Thyroid gland (tissue), 4 donors: ENCODE data around the gene DAAM2.

Experiments
- CTCF ChIP-seq, 6 experiments: fragments of 200-600 bp in 3 of 6; fragments of 450-650 bp in 3 of 6; sonication (generic) in 3 of 6; IDR thresholded peaks; one replicate each; pipeline ENCODE4 v1.5.1; 2016 to 2019; ENCODE audit warnings: antibody characterized with exemption in 6 of 6, mild to moderate bottlenecking in 2 of 6, inconsistent platforms in 1 of 6, moderate library complexity in 1 of 6
- POLR2A ChIP-seq, 2 donors: fragments of 450-650 bp; IDR thresholded peaks; one replicate each; pipeline ENCODE4 v1.6.1; 2017; ENCODE audit warnings: antibody characterized with exemption in 2 of 2, mild to moderate bottlenecking in 2 of 2, moderate library complexity in 1 of 2

- TF ChIP-seq CTCF (IDR thresholded peaks at IDR 0.05) (no peak), POLR2A (IDR thresholded peaks at IDR 0.05) (no peak)
Observed at GRCh38 chr6:39765508-39766065, 26.6 kb upstream of the DAAM2 start.
